CD14-positive monocyte (primary cell): Measurements from ENCODE around the gene CENPB. TPM values are rescaled to one million over a fixed set of nuclear protein-coding genes. Genes with fewer than 3 reads are reported as not detected.

Source experiments
- DNase-seq, 3 donors: peaks; one replicate each; pipeline ENCODE4 v3.0.0-alpha.2; 2011 to 2022
- H2AFZ ChIP-seq: 2 replicates; pipeline ENCODE4 v1.6.0; 2012; ENCODE audit warnings: mild to moderate bottlenecking, low read depth, low read length, inconsistent platforms; ENCODE audit not compliant: insufficient read depth, poor library complexity, severe bottlenecking
- H3K27ac ChIP-seq, 2 donors: 1 replicate in 1 of 2; 2 replicates in 1 of 2; pipeline ENCODE4 v1.5.1; 2012 to 2013; ENCODE audit warnings: low read length in 2 of 2, control low read depth in 1 of 2, inconsistent platforms in 1 of 2, low read depth in 1 of 2, mild to moderate bottlenecking in 1 of 2
- H3K27me3 ChIP-seq, 2 donors: one replicate each; pipeline versions ENCODE4 v1.6.0 to v1.6.1; 2011 to 2013; ENCODE audit warnings: low read length in 2 of 2; ENCODE audit not compliant: control insufficient read depth in 2 of 2, insufficient read depth in 2 of 2
- H3K36me3 ChIP-seq, 2 donors: replicated peaks in 1 of 2; 1 replicate in 1 of 2; 2 replicates in 1 of 2; pipeline versions ENCODE4 v1.5.1 to v1.6.1; 2012 to 2013; ENCODE audit warnings: low read length in 2 of 2, control low read depth in 1 of 2, inconsistent platforms in 1 of 2, mild to moderate bottlenecking in 1 of 2; ENCODE audit not compliant: insufficient read depth in 2 of 2, control insufficient read depth in 1 of 2
- H3K4me1 ChIP-seq, 2 donors: 1 replicate in 1 of 2; 2 replicates in 1 of 2; pipeline versions ENCODE4 v1.5.1 to v1.6.1; 2012 to 2013; ENCODE audit warnings: low read length in 2 of 2, control low read depth in 1 of 2, inconsistent platforms in 1 of 2, mild to moderate bottlenecking in 1 of 2, moderate library complexity in 1 of 2; ENCODE audit not compliant: insufficient read depth in 2 of 2, control insufficient read depth in 1 of 2
- H3K4me2 ChIP-seq: replicated peaks from 2 replicates; pipeline ENCODE3; 2012; ENCODE audit warnings: low read length, moderate library complexity, mild to moderate bottlenecking; ENCODE audit not compliant: poor library complexity, severe bottlenecking; ENCODE audit errors: extremely low read depth
- H3K4me3 ChIP-seq, 3 experiments: fragments of 200-600 bp in 1 of 3; sonication (generic) in 1 of 3; replicated peaks in 1 of 3; 1 replicate in 2 of 3; 2 replicates in 1 of 3; pipeline ENCODE4 v1.5.1; 2011 to 2013; ENCODE audit warnings: low read length in 3 of 3, mild to moderate bottlenecking in 3 of 3, control low read depth in 2 of 3, low read depth in 2 of 3, inconsistent platforms in 1 of 3, moderate library complexity in 1 of 3
- H3K79me2 ChIP-seq: 2 replicates; pipeline ENCODE4 v1.6.0; 2012; ENCODE audit warnings: mild to moderate bottlenecking, control low read depth, inconsistent platforms, low read length, moderate library complexity; ENCODE audit not compliant: insufficient read depth
- H3K9ac ChIP-seq: 2 replicates; pipeline ENCODE4 v1.6.0; 2017; ENCODE audit warnings: low read length, mild to moderate bottlenecking; ENCODE audit not compliant: insufficient read depth, poor library complexity, severe bottlenecking
- H3K9me3 ChIP-seq, 2 donors: replicated peaks in 1 of 2; 1 replicate in 1 of 2; 2 replicates in 1 of 2; pipeline versions ENCODE4 v1.5.1 to v1.6.1; 2012 to 2013; ENCODE audit warnings: low read length in 2 of 2, control low read depth in 1 of 2; ENCODE audit not compliant: control insufficient read depth in 1 of 2, insufficient read depth in 1 of 2
- H4K20me1 ChIP-seq: 2 replicates; pipeline ENCODE4 v1.6.0; 2012; ENCODE audit warnings: mild to moderate bottlenecking, low read length, control low read depth, moderate library complexity; ENCODE audit not compliant: insufficient read depth
- H3K27ac Mint-ChIP-seq, 7 donors: one replicate each; pipeline ENCODE4 v1.8.0; 2020; ENCODE audit warnings: mild to moderate bottlenecking in 7 of 7, mixed read lengths in 7 of 7, moderate library complexity in 6 of 7, inconsistent platforms in 2 of 7
- H3K27me3 Mint-ChIP-seq, 3 donors: one replicate each; pipeline ENCODE4 v1.8.0; 2021 to 2022; ENCODE audit warnings: low read depth in 3 of 3, mild to moderate bottlenecking in 3 of 3, mixed read lengths in 3 of 3, moderate library complexity in 3 of 3, inconsistent platforms in 1 of 3
- H3K36me3 Mint-ChIP-seq, 2 donors: one replicate each; pipeline ENCODE4 v1.8.0; 2020; ENCODE audit warnings: mixed read lengths in 2 of 2, inconsistent platforms in 1 of 2, mild to moderate bottlenecking in 1 of 2
- H3K4me1 Mint-ChIP-seq: one replicate; pipeline ENCODE4 v1.8.0; 2020; ENCODE audit warnings: mild to moderate bottlenecking, mixed read lengths
- H3K4me3 Mint-ChIP-seq, 2 donors: one replicate each; pipeline ENCODE4 v1.8.0; 2020; ENCODE audit warnings: mild to moderate bottlenecking in 2 of 2, mixed read lengths in 2 of 2, moderate library complexity in 1 of 2
- H3K9me3 Mint-ChIP-seq, 7 donors: one replicate each; pipeline ENCODE4 v1.8.0; 2020 to 2022; ENCODE audit warnings: mixed read lengths in 7 of 7, mild to moderate bottlenecking in 6 of 7, moderate library complexity in 6 of 7, inconsistent platforms in 2 of 7
- WGBS: methylation state at CpG from one replicate; pipeline ENCODE4 v1.1.5; 2013; ENCODE audit warnings: missing lambda C conversion rate; ENCODE audit not compliant: insufficient coverage; 5-methylcytosine and 5-hydroxymethylcytosine counted together
- intact Hi-C, 2 donors: fragments of 100-400 bp; cut with micrococcal nuclease; formaldehyde crosslinking; loops; one replicate each; pipeline versions ENCODE4 v1.15.0 to v1.15.1; 2023
- polyA plus RNA-seq, 3 donors: library from polyadenylated mRNA; depleted of rRNA in 1 of 3; unstranded in 2 of 3; stranded (reverse) in 1 of 3; fragments of 300-500 nt in 2 of 3; fragments of >200 nt in 1 of 3; fragmentation: Illumina TruSeq in 2 of 3; gene quantifications; 1 replicate in 2 of 3; 2 replicates in 1 of 3; pipeline ENCODE4 v1.2.3, GENCODE V29; 2012 to 2021
- TF ChIP-seq, protein P1 (sequence below): fragments of 200-600 bp; IDR thresholded peaks from one replicate; pipeline ENCODE4 v1.8.0; 2022; ENCODE audit warnings: antibody characterized with exemption, mild to moderate bottlenecking

Gene CENPB
- polyA plus RNA-seq, 3 donors: 1.1 to 18.9 (median 1.4) TPM

DNA sequence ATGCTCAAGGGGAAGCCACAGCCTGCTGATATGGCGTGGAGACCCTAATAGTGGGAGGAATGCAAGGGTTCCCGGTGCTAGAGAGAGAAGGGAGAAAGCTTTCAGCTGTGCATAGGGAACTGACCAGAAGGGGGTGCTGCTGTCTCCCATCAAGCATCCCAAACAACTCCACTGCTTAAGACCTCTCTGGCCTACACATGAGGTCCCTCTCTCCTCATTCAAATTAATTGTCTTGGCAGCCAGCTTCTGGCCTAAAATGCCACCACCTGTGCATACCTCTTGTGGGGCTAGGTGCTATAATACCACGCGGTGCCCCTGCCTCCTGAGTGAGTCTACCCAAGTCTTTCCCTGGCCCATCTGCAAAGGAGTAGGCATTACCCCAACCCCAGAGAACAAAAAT lies 33.4 kb downstream of the CENPB start:
- Histone ChIP-seq H3K9me3 (no peaks in the 10 kb centered on the region), H3K27me3 (no peaks in the 10 kb centered on the region), H3K79me2 (peaks cover 25% of the 10 kb centered on the region), H4K20me1 (peaks cover 38% of the 10 kb centered on the region), H3K9ac (no peak overlapping the region), H3K4me3 (no peak overlapping the region), H3K4me1 (peaks cover 22 to 42% of the 10 kb centered on the region in 2 donors), H3K27ac (no peak overlapping the region), H3K4me2 (no peak overlapping the region), H3K36me3 (peaks cover 33 to 56% of the 10 kb centered on the region in 2 donors), H2AFZ (no peak overlapping the region)
- WGBS: 70% methylated on average over 2 of the region's 4 CpGs
- H3K36me3 Mint-ChIP-seq: peaks cover 47 to 58% of the 10 kb centered on the region in 2 donors
- TF ChIP-seq, protein P1, sequence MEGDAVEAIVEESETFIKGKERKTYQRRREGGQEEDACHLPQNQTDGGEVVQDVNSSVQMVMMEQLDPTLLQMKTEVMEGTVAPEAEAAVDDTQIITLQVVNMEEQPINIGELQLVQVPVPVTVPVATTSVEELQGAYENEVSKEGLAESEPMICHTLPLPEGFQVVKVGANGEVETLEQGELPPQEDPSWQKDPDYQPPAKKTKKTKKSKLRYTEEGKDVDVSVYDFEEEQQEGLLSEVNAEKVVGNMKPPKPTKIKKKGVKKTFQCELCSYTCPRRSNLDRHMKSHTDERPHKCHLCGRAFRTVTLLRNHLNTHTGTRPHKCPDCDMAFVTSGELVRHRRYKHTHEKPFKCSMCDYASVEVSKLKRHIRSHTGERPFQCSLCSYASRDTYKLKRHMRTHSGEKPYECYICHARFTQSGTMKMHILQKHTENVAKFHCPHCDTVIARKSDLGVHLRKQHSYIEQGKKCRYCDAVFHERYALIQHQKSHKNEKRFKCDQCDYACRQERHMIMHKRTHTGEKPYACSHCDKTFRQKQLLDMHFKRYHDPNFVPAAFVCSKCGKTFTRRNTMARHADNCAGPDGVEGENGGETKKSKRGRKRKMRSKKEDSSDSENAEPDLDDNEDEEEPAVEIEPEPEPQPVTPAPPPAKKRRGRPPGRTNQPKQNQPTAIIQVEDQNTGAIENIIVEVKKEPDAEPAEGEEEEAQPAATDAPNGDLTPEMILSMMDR: peak; percentile 81
- intact Hi-C loops: loop anchor here in 1 of 2 donors (1.0 kb wide), 1 partner anchor 102 kb away; no protein-coding TSS in a partner anchor
- H3K27ac Mint-ChIP-seq: peak overlapping the region in 3 of 7 donors; percentile 13 to 71 (median 42)
- peaks cover 2 to 4% (median 2%) of the 10 kb centered on the region in 3 donors for H3K27me3 Mint-ChIP-seq
- no peak overlapping the region for H3K4me3 Mint-ChIP-seq
- no peaks in the 10 kb centered on the region for H3K9me3 Mint-ChIP-seq
- peaks cover 29% of the 10 kb centered on the region for H3K4me1 Mint-ChIP-seq
- peak; percentile 60 to 67 (median 66) for DNase-seq

- Mint-ChIP-seq H3K4me3 (peak overlapping the region; percentile 75), H3K27ac (peak overlapping the region in 6 of 7 donors; percentile 1 to 83 (median 42)), H3K4me1 (peaks cover 21% of the 10 kb centered on the region), H3K36me3 (peaks cover 41 to 51% of the 10 kb centered on the region in 2 donors), H3K27me3 (peaks cover 2 to 7% (median 4%) of the 10 kb centered on the region in 3 donors), H3K9me3 (no peaks in the 10 kb centered on the region)
- no peak overlapping the region for H2AFZ ChIP-seq
- WGBS: 70% methylated on average over 13 of the region's 13 CpGs
- H3K9me3 ChIP-seq: no peaks in the 10 kb centered on the region
- H3K4me1 ChIP-seq: peaks cover 15 to 35% of the 10 kb centered on the region in 2 donors
- peak overlapping the region; percentile 1 for H3K9ac ChIP-seq
- no peaks in the 10 kb centered on the region for H3K27me3 ChIP-seq
- no peak for DNase-seq
- H3K4me2 ChIP-seq: peak overlapping the region; percentile 69
- intact Hi-C loops: no loop called here
- peak overlapping the region in 1 of 3 experiments; percentile 64 for H3K4me3 ChIP-seq
- H3K36me3 ChIP-seq: peaks cover 33 to 49% of the 10 kb centered on the region in 2 donors
- H4K20me1 ChIP-seq: peaks cover 38% of the 10 kb centered on the region
- TF ChIP-seq, protein P1: no peak
- no peak overlapping the region for H3K27ac ChIP-seq
- H3K79me2 ChIP-seq: peaks cover 24% of the 10 kb centered on the region
Observed at GRCh38 chr20:3752386-3752759, 34.2 kb downstream of the CENPB start.
